LHCN-M2 (cell line): ENCODE data around the gene BCL11B. TPM values are rescaled to one million over a fixed set of nuclear protein-coding genes. Genes with fewer than 3 reads are reported as not detected.

ENCODE experiments used
- DNase-seq: peaks from one replicate; pipeline ENCODE4 v3.0.0-alpha.2; 2012; ENCODE audit warnings: low read depth
- total RNA-seq: library from RNA; depleted of rRNA; stranded (reverse); fragments of >200 nt; gene quantifications from 2 replicates; pipeline ENCODE4 v1.2.3, GENCODE V29; 2014

The BCL11B gene
- total RNA-seq, 1 experiment from 2014 or later, result not detected

GRCh38 chr14:99287269-99287942 is 15.4 kb upstream of the BCL11B start:
- DNase-seq, result no peak

DNA sequence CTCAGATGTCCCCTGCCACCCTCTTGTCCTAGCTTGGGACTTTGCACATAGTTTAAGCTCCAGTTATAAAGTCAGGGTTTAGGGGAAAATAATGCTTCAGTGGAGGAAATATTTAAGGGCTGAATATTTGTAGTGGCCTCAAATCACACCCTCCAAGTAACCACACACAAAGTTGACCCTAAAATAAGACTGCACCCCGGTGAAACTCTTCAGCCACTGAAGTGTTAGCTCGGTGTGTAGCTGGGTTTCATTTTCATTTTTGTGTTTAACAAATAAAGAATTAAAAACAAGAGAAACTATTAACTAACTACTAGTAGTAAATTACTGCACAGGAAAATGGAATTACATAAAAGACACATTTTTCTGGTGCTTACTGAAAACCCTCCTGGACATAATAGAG is 14.8 kb upstream of the BCL11B start:
- DNase-seq, result no peak

GRCh38 chr14:99284254-99285004 is 12.4 kb upstream of the BCL11B start:
- no peak for DNase-seq

GRCh38 chr14:99282261-99283050 is 10.5 kb upstream of the BCL11B start:
- no peak for DNase-seq

DNA sequence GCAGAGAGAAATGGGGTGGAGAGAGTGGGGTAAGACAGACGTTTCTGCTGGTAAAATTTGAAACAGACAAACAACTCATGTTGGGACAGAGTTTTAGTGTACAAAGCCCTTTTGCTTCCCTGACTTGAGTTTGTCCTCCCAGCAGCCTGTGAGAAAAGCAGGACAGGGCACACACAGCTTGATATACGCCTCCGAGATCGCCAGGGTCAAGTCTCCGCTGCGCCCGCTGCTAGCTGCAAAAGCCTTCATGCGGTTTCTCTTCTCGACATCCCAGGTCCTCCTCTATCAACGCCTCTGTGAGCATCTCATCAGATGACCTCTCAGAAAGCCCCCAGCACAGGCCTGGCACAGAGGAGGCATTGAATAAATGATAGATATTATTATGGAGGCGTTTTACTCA is 9.4 kb upstream of the BCL11B start:
- no peak for DNase-seq

GRCh38 chr14:99280852-99281251 is 8.9 kb upstream of the BCL11B start:
- no peak for DNase-seq

DNA sequence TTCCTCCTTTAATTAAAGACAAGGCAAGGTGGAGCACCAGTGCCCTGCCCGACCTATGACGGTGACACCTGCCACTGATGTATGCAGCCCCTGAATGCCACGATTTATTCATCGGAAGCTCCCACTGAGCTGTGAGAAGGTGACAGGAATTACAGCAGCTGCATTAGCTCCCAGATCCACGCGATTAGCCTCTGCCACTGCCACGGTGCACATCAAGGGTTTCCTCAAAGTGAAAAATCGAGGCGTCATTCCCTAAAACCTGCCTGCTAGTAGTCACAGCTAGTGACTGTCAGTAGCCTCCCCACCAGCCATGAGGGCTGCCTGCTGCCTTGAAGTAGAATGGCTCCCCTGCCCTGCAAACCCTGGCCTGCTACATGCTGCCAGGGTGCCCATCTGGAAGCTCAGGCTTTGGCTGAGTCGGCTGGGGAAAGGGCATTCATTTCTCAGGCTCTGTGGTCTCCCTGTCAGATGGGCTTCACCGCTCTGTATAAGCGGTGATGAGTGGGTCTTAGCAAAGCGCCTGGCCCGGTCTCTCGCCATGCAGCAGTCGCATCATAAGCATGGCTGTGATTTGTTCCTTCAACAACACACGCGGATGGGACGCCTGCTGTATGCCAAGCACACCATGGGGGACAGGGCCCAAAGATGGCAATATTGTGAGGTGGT is 8.2 kb upstream of the BCL11B start:
- no peak for DNase-seq

DNA sequence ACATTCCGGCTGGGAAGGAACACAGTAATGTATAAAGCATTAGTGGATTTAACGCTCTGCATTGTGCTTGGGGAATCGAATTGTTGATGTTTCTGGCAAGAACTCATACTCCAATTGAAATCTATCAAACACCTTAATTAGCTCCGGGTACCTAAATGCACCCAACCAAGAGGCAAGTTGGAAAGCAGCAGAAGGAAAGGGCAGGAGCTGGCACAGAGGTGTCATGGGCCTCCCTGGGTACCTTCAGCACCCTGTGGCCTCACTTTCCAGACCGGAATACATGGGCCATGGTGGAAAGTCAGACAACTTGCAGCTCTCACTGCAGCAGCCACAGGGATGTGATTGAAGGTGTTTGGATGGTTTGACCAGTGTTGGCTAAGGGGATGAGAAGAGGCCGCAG is 6.8 kb upstream of the BCL11B start:
- DNase-seq, result no peak

DNA sequence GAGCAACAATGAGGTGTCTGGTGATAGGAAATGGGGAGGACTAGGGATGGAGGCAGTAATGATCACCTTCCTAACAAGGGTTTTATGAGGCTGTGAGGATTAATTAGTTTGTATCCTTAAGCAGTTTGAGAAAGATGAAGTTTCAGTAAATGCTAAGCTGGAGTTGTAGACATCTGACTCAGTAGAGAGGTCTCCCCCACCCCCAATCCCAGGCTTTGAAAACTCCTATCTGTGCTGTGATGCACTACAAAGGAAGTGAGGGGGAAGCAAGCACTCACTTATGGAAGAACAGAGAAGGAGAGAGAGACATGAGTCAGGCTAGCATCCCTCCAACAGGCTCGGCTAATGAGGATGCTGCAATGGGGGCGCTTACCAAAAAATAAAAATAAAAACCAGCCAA is 5.5 kb upstream of the BCL11B start:
- DNase-seq, result no peak

GRCh38 chr14:99276482-99276881 is 4.5 kb upstream of the BCL11B start:
- no peak for DNase-seq

- no peak for DNase-seq
Measured at GRCh38 chr14:99275222-99275584, 3.2 kb upstream of the BCL11B start.

- peak; percentile 34 for DNase-seq
Measured at GRCh38 chr14:99274346-99275221, 2.6 kb upstream of the BCL11B start.

- no peak for DNase-seq
Measured at GRCh38 chr14:99273766-99274345, 1.9 kb upstream of the BCL11B start.

DNA sequence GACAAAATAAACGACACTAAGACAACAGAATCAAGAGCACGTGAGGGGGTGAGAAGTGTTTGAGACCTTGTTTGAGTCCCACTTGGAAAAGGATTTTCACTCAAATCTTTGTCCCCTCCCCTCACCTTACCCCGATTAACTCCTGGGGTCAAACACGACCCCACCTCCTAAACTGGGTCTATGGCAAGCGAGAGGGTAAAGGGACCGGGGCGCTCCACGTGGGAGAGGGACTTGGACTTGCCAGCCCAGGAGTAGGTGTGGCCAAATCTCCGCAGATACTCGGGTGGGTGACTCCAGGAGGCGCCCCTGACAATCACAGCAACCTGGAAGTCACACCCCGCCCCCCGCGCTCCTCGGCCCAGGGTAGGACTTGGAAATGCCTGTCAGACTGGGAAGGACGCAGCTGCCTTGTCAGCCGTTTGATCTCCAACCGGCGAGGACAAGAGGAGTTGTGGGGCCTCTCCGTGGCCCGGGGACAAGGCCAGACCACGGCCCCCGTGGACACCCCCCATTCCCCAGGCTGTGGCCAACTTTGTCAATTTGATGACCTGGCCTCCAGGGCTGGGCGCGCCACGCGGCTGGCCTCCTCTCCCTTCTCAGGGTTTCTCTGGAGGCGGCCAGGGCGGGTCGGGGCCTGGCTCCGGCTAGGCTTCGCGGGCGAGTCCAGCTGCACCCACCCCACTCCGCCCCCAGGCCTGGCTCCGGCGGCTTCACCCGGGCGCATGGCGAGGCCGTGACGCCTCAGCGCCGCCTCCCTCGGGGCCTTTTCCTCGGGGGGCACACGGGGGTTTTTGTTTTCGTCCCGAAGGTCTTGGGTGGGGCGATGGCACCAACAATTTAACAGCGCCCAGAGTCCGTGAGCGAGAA is 1.1 kb upstream of the BCL11B start:
- DNase-seq, result no peak

GRCh38 chr14:99272632-99272898 is 568 bp upstream of the BCL11B start:
- DNase-seq, result no peak

DNA sequence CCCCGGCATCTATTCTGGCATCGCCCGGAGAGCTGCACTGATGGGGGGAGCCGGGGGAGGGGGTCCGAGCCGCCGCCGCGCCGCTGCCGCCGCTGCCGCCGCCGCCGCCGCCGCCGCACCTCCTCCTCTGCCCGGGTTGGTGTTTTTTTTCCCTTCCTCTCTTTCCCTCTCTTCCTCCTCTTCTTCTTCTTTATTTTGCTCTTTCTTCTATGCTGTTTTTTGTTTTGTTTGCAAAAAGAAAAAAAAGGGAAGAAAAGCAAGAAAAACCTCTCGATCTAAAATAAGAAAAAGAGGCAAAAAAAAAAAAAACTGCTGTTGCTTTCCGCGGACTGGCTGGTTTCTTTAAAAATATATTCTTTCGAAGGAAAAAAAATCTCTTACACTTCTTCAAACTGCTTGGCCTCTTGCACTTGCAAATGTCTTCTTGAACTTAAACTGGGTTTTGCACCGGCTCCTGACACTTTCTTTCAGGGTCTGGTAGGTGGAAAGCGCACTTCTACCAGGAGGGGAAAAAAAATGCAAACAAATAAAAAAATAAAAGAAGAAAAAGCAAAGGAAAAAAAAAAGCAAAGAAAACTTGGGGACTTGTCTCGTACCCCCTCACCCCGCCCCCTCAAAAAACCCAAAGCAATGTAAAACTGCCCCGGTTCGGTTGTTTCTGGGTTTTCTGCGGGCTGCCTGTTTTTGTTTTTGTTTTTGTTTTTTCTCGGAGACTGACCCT is 616 bp downstream of the BCL11B start:
- DNase-seq, result no peak

- DNase-seq, result no peak
Measured at GRCh38 chr14:99270458-99271220, 1.4 kb downstream of the BCL11B start.
